Stimulated activated CD8-positive, alpha-beta memory T cell treated with anti-CD3 and anti-CD28 coated beads, Interleukin-4, amount 100 ng/mL, for 1 hour (primary cell): ENCODE data around the gene KLHDC4.
"Not testable (repeated sequence)": the region's sequence is repeated elsewhere in the genome, so short reads cannot be mapped to it uniquely, and the experiment has no call there.

Source experiments
- DNase-seq, 2 donors: peaks; one replicate each; pipeline ENCODE4 v3.0.0-alpha.2; 2020; ENCODE audit warnings: low read depth in 2 of 2, low spot score in 1 of 2

KLHDC4 gene

DNA sequence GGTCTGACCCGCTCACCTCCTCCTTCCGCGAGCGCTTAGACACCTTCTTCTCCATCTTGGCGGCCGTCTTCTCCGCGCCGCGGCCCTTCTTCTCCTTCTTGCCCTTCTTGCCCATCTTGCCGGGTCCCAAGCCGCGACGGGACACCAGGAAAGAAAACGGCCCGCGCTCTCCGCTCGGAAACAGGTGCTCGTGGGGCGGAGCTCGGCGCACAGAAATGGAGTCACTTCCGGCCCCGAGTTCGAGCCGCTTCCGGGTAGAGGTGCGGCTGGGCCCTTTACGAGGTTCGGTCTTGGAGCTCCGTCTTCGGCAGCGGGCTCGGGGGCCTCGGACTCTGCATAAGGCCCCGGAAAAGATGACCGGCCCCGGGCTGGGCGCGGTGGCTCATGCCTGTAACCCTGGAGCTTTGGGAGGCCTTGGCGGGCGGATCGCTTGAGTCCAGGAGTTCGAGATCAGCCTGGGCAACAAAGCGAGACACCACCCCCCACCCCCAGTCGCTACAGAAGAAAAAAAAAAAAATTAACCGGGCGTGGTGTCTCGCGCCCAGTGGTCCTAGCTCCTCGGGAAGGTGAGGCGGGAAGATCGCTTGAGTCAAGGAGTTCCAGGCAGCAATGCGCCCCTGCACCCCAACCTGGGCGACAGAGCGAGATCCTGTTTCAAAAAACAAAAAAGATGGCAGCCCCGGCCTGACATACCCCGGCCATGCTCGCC lies at the start of gene KLHDC4:
Gene KLHDC4 (minus strand): TSS at position 211 of the 709 bp plus-strand sequence. CDS start 96 bp downstream, at position 115.
- peak; percentile 72 to 79 for DNase-seq

GRCh38 chr16:87815567-87815966 lies 49.8 kb upstream of the KLHDC4 start:
- no peak for DNase-seq

DNA sequence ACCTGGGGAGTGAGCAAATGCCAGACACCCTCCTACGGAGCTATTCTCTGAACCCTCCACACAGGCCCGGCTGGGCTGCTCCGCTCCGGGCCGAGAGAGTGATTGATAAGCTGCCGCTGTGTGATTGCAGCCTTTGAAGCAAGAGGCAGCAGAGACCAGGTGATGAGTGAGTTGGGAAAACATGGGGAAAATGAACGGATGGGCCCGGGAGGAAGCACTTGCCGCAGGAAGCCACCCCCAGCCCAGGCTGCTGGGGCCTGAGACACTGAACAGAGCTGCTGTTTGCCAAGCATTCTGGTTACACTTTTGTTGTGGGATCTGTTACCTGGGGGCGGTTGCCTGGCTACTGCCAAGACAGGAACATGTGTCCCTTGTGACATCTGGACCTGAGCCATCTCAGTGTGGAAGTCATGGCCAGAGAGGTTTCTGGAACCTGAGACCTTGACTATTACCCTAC lies 46.4 kb upstream of the KLHDC4 start:
- DNase-seq, result no peak

- DNase-seq, result not testable (repeated sequence)
Measured at GRCh38 chr16:87811454-87811853, 45.7 kb upstream of the KLHDC4 start.

DNA sequence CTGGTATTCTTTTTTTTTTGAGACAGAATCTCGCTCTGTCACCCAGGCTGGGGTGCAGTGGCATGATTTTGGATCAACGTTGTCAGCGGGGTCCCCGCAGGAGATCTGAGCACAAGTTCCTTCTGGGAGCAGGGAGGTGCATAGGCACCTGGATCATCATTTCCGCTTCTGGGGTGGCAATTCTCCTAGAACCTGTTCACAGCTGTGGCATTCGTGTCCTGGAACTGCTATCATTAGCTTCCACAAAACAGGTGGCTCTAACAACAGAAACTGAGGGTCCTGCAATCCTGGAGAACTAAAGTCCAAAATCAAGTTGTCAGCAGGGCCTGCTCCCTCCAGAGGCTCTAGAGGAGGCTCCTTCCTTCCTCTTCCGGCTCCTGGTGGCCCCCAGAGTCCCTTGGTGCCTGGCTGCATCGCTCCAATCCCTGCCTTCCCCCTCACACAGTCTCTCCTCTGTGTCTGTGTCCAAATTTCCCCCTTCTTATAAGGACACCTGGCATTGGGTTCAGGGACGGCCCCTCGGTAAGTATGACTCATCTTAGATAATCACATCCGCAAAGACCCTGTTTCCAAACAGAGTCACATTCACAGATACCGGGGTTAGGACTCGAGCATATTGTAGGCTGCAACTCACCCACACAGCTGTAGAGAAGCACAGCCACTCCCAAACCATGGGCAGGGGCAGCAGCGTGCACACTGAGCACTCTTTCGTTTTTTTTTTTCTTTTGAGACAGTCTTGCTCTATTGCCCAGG lies 43.5 kb upstream of the KLHDC4 start:
- no peak for DNase-seq

GRCh38 chr16:87808108-87808507 lies 42.3 kb upstream of the KLHDC4 start:
- no peak for DNase-seq

- peak in 1 of 2 donors; percentile 11 for DNase-seq
Measured at GRCh38 chr16:87806641-87807546, 41.1 kb upstream of the KLHDC4 start.

DNA sequence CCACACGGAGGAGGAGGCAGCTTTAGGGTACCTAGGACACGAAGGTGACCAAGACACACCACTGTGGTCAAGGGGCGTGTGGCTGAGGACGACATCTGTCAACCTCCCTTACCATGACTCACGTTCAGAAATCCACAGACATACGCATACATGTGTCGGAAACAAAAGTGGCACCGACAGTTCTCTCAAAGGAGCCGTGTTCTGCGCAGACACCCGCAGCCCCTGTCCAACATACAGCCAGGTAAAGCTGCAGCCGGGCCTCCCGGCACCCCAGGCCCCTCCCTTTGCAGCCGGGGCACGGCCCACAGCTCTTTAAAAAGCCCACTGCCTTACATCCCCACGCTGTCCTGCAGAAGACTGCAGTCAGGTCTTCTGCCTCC lies 40.5 kb upstream of the KLHDC4 start:
- no peak for DNase-seq

DNA sequence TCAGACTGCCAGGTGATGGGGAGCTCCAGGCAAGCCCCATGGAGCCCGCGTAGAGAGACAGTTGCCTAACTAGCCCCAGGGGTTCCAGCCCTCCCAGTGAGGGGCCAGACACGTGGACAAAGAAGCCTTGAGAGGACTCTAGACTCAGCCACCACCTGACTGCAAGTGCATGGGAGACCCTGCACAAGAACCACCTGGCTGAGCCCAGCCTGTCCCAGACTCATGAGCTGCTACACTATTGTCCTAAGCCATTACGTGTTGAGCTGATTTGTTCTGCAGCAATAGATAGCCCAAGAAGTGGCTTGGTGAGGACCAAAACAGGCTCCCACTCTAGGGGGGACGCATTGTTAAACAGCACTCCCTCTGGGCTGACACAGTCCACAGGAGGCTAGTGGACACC lies 37.6 kb upstream of the KLHDC4 start:
- DNase-seq, result no peak

GRCh38 chr16:87802670-87803069 lies 36.9 kb upstream of the KLHDC4 start:
- no peak for DNase-seq

GRCh38 chr16:87801679-87802259 lies 36.0 kb upstream of the KLHDC4 start:
- DNase-seq, result no peak

- no peak for DNase-seq
Measured at GRCh38 chr16:87800497-87800896, 34.7 kb upstream of the KLHDC4 start.

GRCh38 chr16:87795336-87795735 lies 29.6 kb upstream of the KLHDC4 start:
- DNase-seq, result no peak

- no peak for DNase-seq
Measured at GRCh38 chr16:87794485-87795078, 28.8 kb upstream of the KLHDC4 start.

DNA sequence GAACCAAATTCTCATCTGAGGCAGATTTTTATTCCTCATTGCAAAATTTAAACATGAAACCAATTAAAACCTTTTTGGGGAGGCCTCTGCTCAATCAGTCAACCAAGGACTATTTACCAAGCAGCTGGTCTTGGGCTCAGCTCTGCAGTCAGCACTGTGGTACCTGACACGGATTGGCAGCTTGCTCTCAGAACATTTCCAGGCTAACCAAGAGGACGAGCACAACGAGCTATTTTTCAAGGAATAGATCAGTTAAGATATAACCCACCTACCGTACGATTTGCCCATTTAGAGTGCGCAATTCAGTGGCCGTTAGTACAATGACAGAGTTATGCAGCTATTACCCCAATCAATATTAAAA lies 26.4 kb upstream of the KLHDC4 start:
- no peak for DNase-seq

DNA sequence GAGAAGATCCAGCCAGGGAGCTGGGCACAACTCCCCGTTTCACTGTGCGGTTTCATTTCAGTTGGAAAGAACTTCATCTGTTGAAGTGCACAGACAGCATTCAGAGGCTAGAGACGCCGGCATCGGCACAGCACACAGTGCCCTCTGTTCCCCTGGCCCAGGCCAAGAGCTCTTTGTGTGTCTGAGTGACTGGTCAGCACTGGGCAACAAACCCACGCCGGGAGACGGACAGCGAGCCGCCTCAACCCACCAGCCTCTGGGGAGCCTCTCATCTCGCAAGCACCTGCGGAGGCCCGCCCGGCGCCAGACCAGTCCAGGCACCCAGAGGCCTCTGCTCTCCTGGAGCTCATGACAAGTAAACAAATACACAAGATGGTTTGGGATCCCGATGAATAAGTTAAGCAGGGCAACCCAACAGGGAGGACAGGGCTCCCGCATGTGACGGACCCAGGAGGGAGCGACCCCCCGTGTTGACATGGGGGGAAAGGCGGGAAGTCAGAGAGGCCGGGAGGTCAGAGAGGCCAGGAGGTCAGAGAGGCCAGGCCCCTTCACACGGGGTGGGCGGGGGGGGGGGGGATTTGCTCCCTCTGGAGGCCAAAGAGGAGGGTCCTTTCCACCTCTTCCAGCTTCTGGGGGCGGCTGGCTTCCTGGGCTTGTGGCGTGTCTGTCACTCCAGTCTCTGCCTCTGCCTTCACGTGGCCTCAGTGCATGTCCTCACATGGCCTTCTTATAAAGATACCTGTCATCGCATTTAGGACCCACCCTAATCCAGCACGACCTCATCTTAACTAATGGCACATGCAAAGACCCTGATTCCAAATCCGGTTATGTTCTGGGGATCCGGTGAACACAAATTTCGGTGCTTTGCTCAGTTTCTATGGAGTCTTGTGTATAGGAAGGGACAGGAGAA lies 25.8 kb upstream of the KLHDC4 start:
- no peak for DNase-seq

- DNase-seq, result no peak
Measured at GRCh38 chr16:87790292-87791100, 24.7 kb upstream of the KLHDC4 start.

DNA sequence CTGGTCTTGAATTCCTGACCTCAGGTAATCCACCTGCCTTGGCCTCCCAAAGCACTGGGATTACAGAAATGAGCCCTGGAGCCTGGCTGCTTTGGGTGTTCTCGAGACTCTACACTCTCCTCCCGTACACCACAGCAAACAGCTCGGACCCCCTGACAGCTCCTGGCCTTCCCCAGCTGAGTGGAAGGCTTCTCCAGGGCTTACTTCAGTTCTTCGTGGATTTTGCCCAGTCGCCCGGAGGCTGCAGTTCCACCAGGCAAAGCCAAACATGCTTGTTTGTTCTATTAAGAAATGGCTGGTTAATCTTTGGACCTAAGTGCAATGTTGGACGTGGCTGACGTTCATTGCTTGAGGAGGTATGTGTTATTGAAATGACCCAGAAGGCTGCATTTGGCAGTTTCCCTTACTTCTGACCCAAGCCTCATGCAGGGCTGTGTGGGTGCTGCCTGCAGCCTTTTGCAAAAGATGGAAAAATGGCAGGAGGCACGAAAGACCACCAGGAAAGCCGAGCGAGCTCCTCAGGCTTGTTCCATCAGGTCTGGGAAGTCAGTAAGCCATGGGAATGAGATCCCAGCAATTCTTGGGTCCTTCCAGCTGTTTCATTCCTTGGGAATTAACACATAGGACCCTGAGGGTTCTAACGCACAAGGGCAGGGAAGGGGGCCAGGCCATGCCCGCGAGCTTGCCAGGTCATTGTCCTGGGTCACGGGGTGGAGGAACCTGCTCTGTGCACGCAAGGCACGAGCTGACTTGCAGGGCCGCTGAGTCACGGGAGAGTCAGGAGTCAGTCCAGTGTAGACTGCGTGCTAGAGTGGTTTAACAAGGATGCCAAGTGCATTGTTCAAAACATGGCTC lies 23.9 kb upstream of the KLHDC4 start:
- no peak for DNase-seq
